H54 (cell line): ENCODE measurements around the gene LSM3.

Experiments
- DNase-seq: peaks from one replicate; pipeline ENCODE4 v3.0.0; 2011; ENCODE audit warnings: low spot score, mixed read lengths; ENCODE audit not compliant: insufficient read length
- FAIRE-seq: peaks from 3 replicates; lab custom pipeline; 2011; peaks lifted over from hg19 to GRCh38; lab: Jason Lieb, UNC
- POLR2A ChIP-seq: IDR thresholded peaks from 2 replicates; pipeline ENCODE4 v1.6.1; 2011; ENCODE audit warnings: low read depth, mild to moderate bottlenecking, low read length

Gene LSM3

GRCh38 chr3:14208168-14208567, 29.6 kb downstream of the LSM3 start:
- DNase-seq (no peak), FAIRE-seq (no peak)
- TF ChIP-seq POLR2A = no peak

- no peak for FAIRE-seq
- TF ChIP-seq POLR2A = no peak
- no peak for DNase-seq
Measured at GRCh38 chr3:14208977-14209394, 30.4 kb downstream of the LSM3 start.

GRCh38 chr3:14209581-14210289, 31.1 kb downstream of the LSM3 start:
- DNase-seq (no peak), FAIRE-seq (no peak)
- TF ChIP-seq POLR2A = no peak

GRCh38 chr3:14210290-14210688, 31.7 kb downstream of the LSM3 start:
- FAIRE-seq = no peak
- TF ChIP-seq POLR2A = no peak
- DNase-seq = no peak

- DNase-seq = no peak
- FAIRE-seq = no peak
- no peak for TF ChIP-seq POLR2A
Measured at GRCh38 chr3:14210843-14211594, 32.4 kb downstream of the LSM3 start.

GRCh38 chr3:14211621-14212020, 33.0 kb downstream of the LSM3 start:
- DNase-seq (no peak), FAIRE-seq (no peak)
- no peak for TF ChIP-seq POLR2A

GRCh38 chr3:14212032-14212431, 33.4 kb downstream of the LSM3 start:
- no peak for TF ChIP-seq POLR2A
- DNase-seq = no peak
- no peak for FAIRE-seq

GRCh38 chr3:14213066-14213774, 34.6 kb downstream of the LSM3 start:
- no peak for TF ChIP-seq POLR2A
- no peak for DNase-seq
- FAIRE-seq = no peak

- no peak for TF ChIP-seq POLR2A
- no peak for DNase-seq
- no peak for FAIRE-seq
Measured at GRCh38 chr3:14214764-14215163, 36.1 kb downstream of the LSM3 start.

- FAIRE-seq = no peak
- TF ChIP-seq POLR2A = no peak
- no peak for DNase-seq
Measured at GRCh38 chr3:14216257-14217048, 37.8 kb downstream of the LSM3 start.

- FAIRE-seq (no peak), DNase-seq (no peak)
- no peak for TF ChIP-seq POLR2A
Measured at GRCh38 chr3:14218355-14218754, 39.7 kb downstream of the LSM3 start.

- FAIRE-seq (no peak), DNase-seq (no peak)
- TF ChIP-seq POLR2A = no peak
Measured at GRCh38 chr3:14220933-14221332, 42.3 kb downstream of the LSM3 start.

GRCh38 chr3:14221902-14222301, 43.3 kb downstream of the LSM3 start:
- DNase-seq (no peak), FAIRE-seq (no peak)
- TF ChIP-seq POLR2A = no peak
